Endothelial cell of umbilical vein (primary cell): ENCODE data around the gene TNFAIP8L3. TPM values are rescaled to one million over a fixed set of nuclear protein-coding genes. Genes with fewer than 3 reads are reported as not detected.

Experiments
- BruUV-seq: library from RNA; stranded (reverse); fragments of 400-500 nt; replicated peaks from 2 replicates; lab custom pipeline; 2021; lab: Mats Ljungman, UMichigan
- CTCF ChIA-PET: fragments of 300-600, 350-600 bp; sonication (Branson Sonifier 250); formaldehyde crosslinking; loops from one replicate; lab custom pipeline; 2021; ENCODE audit warnings: antibody characterized with exemption, inconsistent platforms; lab: Charles Lee
- POLR2A ChIA-PET: fragments of 300-600, 350-600 bp; sonication (Branson Sonifier 250); formaldehyde crosslinking; loops from one replicate; lab custom pipeline; 2021; ENCODE audit warnings: antibody characterized with exemption, inconsistent platforms; lab: Charles Lee
- DNase-seq: peaks from one replicate; pipeline ENCODE4 v3.0.0-alpha.2; 2011; ENCODE audit warnings: low read depth, low spot score
- FAIRE-seq: peaks from 2 replicates; lab custom pipeline; 2011; peaks lifted over from hg19 to GRCh38; lab: Jason Lieb, UNC
- H2AFZ ChIP-seq: 2 replicates; pipeline ENCODE4 v1.6.0; 2012; ENCODE audit warnings: low read depth, low read length, control low read depth, inconsistent platforms
- H3K27ac ChIP-seq: 2 replicates; pipeline ENCODE4 v1.5.1; 2011; ENCODE audit warnings: low read depth, mild to moderate bottlenecking, control low read depth, low read length, moderate library complexity; ENCODE audit not compliant: insufficient read depth
- H3K27me3 ChIP-seq, 2 experiments: 2 replicates each; pipeline versions ENCODE4 v1.6.0 to v1.6.1; 2011; ENCODE audit warnings: low read length in 2 of 2, mixed read lengths in 1 of 2; ENCODE audit not compliant: control insufficient read depth in 2 of 2, insufficient read depth in 2 of 2
- H3K36me3 ChIP-seq, 2 experiments: 2 replicates in 1 of 2; 3 replicates in 1 of 2; pipeline ENCODE4 v1.5.1; 2011; ENCODE audit warnings: low read length in 2 of 2, mild to moderate bottlenecking in 1 of 2, moderate library complexity in 1 of 2; ENCODE audit not compliant: control insufficient read depth in 2 of 2, insufficient read depth in 2 of 2; ENCODE audit errors: extremely low read depth in 1 of 2
- H3K4me1 ChIP-seq: 3 replicates; pipeline ENCODE4 v1.5.1; 2011; ENCODE audit warnings: mild to moderate bottlenecking, low read length; ENCODE audit not compliant: control insufficient read depth, insufficient read depth; ENCODE audit errors: extremely low read depth
- H3K4me2 ChIP-seq: 2 replicates; pipeline ENCODE4 v1.6.1; 2011; ENCODE audit warnings: low read length, control low read depth, mixed read lengths; ENCODE audit not compliant: insufficient read depth
- H3K4me3 ChIP-seq, 3 experiments: fragments of 200-600 bp in 1 of 3; sonication (generic), shearing (Covaris generic) in 1 of 3; replicated peaks in 1 of 3; 2 replicates each; pipeline ENCODE4 v1.5.1; 2011 to 2016; ENCODE audit warnings: control low read depth in 3 of 3, low read length in 3 of 3, mild to moderate bottlenecking in 2 of 3, inconsistent platforms in 1 of 3, low read depth in 1 of 3, moderate library complexity in 1 of 3; ENCODE audit not compliant: insufficient read depth in 1 of 3
- H3K79me2 ChIP-seq: 2 replicates; pipeline ENCODE4 v1.6.0; 2012; ENCODE audit warnings: low read length, inconsistent platforms; ENCODE audit not compliant: control insufficient read depth, insufficient read depth
- H3K9ac ChIP-seq: replicated peaks from 2 replicates; pipeline ENCODE3; 2011; ENCODE audit warnings: low read length, control low read depth; ENCODE audit not compliant: insufficient read depth; ENCODE audit errors: extremely low read depth
- H3K9me1 ChIP-seq: replicated peaks from 3 replicates; pipeline ENCODE4 v1.6.0; 2011; ENCODE audit warnings: mild to moderate bottlenecking, low read length; ENCODE audit not compliant: control insufficient read depth, insufficient read depth; ENCODE audit errors: extremely low read depth
- H3K9me3 ChIP-seq: replicated peaks from 2 replicates; pipeline ENCODE4 v1.5.1; 2012; ENCODE audit warnings: low read length, inconsistent platforms; ENCODE audit not compliant: control insufficient read depth, insufficient read depth
- H4K20me1 ChIP-seq: replicated peaks from 2 replicates; pipeline ENCODE3; 2011; ENCODE audit warnings: mild to moderate bottlenecking, low read length; ENCODE audit not compliant: control insufficient read depth, insufficient read depth; ENCODE audit errors: extremely low read depth
- CTCF ChIP-seq, 2 donors: IDR thresholded peaks; 1 replicate in 1 of 2; 2 replicates in 1 of 2; pipeline ENCODE4 v1.5.1; 2011; ENCODE audit warnings: low read length in 2 of 2, mild to moderate bottlenecking in 2 of 2, moderate library complexity in 2 of 2, control low read depth in 1 of 2, inconsistent platforms in 1 of 2, low read depth in 1 of 2; ENCODE audit not compliant: insufficient read depth in 1 of 2; ENCODE audit errors: extremely low read depth in 1 of 2
- EZH2 ChIP-seq: IDR thresholded peaks from 2 replicates; pipeline ENCODE4 v1.6.1; 2012; ENCODE audit warnings: borderline replicate concordance, low read depth, mild to moderate bottlenecking, moderate library complexity, low read length, inconsistent platforms; ENCODE audit not compliant: severe bottlenecking
- FOS ChIP-seq: IDR thresholded peaks from 2 replicates; pipeline ENCODE4 v1.6.1; 2011; ENCODE audit warnings: mild to moderate bottlenecking, low read length, moderate library complexity, borderline replicate concordance; ENCODE audit not compliant: insufficient read depth
- GATA2 ChIP-seq: IDR thresholded peaks from 2 replicates; pipeline ENCODE4 v1.7.0; 2011; ENCODE audit warnings: low read depth, mild to moderate bottlenecking, moderate library complexity, mixed read lengths, low read length; ENCODE audit not compliant: insufficient read length, insufficient read depth
- JUN ChIP-seq: IDR thresholded peaks from 2 replicates; pipeline ENCODE4 v1.6.1; 2011; ENCODE audit warnings: borderline replicate concordance, low read depth; ENCODE audit not compliant: insufficient read length, insufficient read depth
- MYC ChIP-seq: IDR thresholded peaks from one replicate; pipeline ENCODE4 v1.6.1; 2011; ENCODE audit warnings: mild to moderate bottlenecking, low read depth, low read length
- POLR2A ChIP-seq: IDR thresholded peaks from 2 replicates; pipeline ENCODE4 v1.6.1; 2012; ENCODE audit warnings: low read depth, mild to moderate bottlenecking, control low read depth, low read length
- POLR2AphosphoS5 ChIP-seq: IDR thresholded peaks from 2 replicates; pipeline ENCODE4 v1.6.1; 2012; ENCODE audit warnings: low read depth, mild to moderate bottlenecking, control low read depth, low read length, moderate library complexity; ENCODE audit not compliant: insufficient read depth
- dilution Hi-C: fragments of 300-500 bp; cut with MboI; formaldehyde crosslinking; loops from one replicate; pipeline ENCODE4 v1.15.0; 2019; ENCODE audit warnings: low sequenced_read_pairs; ENCODE audit not compliant: extremely low pct_ligation_motif_present
- intact Hi-C: fragments of 100-400 bp; cut with micrococcal nuclease; formaldehyde crosslinking; loops from one replicate; pipeline ENCODE4 v1.10.0; 2022
- polyA plus RNA-seq, 4 experiments: library from polyadenylated mRNA; depleted of rRNA in 3 of 4; stranded (reverse) in 3 of 4; unstranded in 1 of 4; fragments of >200 nt; gene quantifications; 2 replicates each; pipeline versions ENCODE4 v1.2.1 to v1.2.3, GENCODE V29; 2011 to 2012; ENCODE audit warnings: missing spikeins in 1 of 4
- total RNA-seq: library from RNA; stranded (reverse); gene quantifications from 2 replicates; pipeline ENCODE4 v1.2.3, GENCODE V29; 2021
- TF ChIP-seq, protein P1 (sequence below): IDR thresholded peaks from 2 replicates; pipeline ENCODE4 v1.6.1; 2011; ENCODE audit not compliant: insufficient read depth, insufficient read length

The TNFAIP8L3 gene
- total and polyA plus RNA-seq, 2 donors (not counting 3 experiments of a cell fraction or from before 2014, with no cell fraction given) = 8.8 to 38.3 TPM

GRCh38 chr15:51011212-51011611, 83.5 kb downstream of the TNFAIP8L3 start:
- TF ChIP-seq MYC = no peak
- peak; percentile 72 for TF ChIP-seq GATA2
- Histone ChIP-seq H3K9me3 (no peaks in the 10 kb centered on the region), H3K9ac (no peak overlapping the region), H3K4me3 (no peak overlapping the region), H3K4me2 (peak overlapping the region; percentile 31), H2AFZ (no peak overlapping the region), H4K20me1 (no peaks in the 10 kb centered on the region), H3K79me2 (no peaks in the 10 kb centered on the region), H3K27ac (no peak overlapping the region), H3K9me1 (no peaks in the 10 kb centered on the region), H3K36me3 (peaks cover 0 to 2% of the 10 kb centered on the region in 2 experiments), H3K27me3 (no peaks in the 10 kb centered on the region), H3K4me1 (peaks cover 10% of the 10 kb centered on the region)
- BruUV-seq = no TSS peak
- dilution Hi-C loops (no loop called here), intact Hi-C loops (no loop called here)
- DNase-seq = peak; percentile 39
- peak; percentile 4 for FAIRE-seq
- CTCF ChIA-PET = no interaction called here
- POLR2A ChIA-PET = no interaction called here

- Histone ChIP-seq H3K27me3 (no peaks in the 10 kb centered on the region), H3K9me1 (no peaks in the 10 kb centered on the region), H3K79me2 (no peaks in the 10 kb centered on the region), H3K27ac (no peak overlapping the region), H3K4me1 (peaks cover 10% of the 10 kb centered on the region), H3K9ac (no peak overlapping the region), H4K20me1 (no peaks in the 10 kb centered on the region), H3K4me3 (no peak overlapping the region), H2AFZ (no peak overlapping the region), H3K9me3 (no peaks in the 10 kb centered on the region), H3K4me2 (no peak overlapping the region), H3K36me3 (peaks cover 0 to 2% of the 10 kb centered on the region in 2 experiments)
- intact Hi-C loops (no loop called here), dilution Hi-C loops (no loop called here)
- TF ChIP-seq, protein P1, sequence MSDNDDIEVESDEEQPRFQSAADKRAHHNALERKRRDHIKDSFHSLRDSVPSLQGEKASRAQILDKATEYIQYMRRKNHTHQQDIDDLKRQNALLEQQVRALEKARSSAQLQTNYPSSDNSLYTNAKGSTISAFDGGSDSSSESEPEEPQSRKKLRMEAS = no peak
- TF ChIP-seq MYC (no peak), CTCF (IDR thresholded peaks at IDR 0.05; ENCODE audit: extremely low read depth in 1 of 2, insufficient read depth in 1 of 2, low read depth in 1 of 2, low read length in 2 of 2) (no peak), POLR2AphosphoS5 (no peak), POLR2A (no peak), EZH2 (no peak), FOS (no peak), GATA2 (no peak), JUN (no peak)
- no TSS peak for BruUV-seq
- FAIRE-seq (no peak), DNase-seq (no peak)
- CTCF ChIA-PET = no interaction called here
- POLR2A ChIA-PET = no interaction called here
Measured at GRCh38 chr15:51007131-51007666, 87.5 kb downstream of the TNFAIP8L3 start.
